Ishikawa (cell line): Measurements from ENCODE around the gene PROC.

ENCODE experiments used
- TAF1 ChIP-seq: IDR thresholded peaks from 2 replicates; pipeline ENCODE4 v1.6.1; 2012; ENCODE audit warnings: low read depth, mild to moderate bottlenecking
- TF ChIP-seq, protein P1 (sequence below): IDR thresholded peaks from 2 replicates; pipeline ENCODE4 v1.6.1; 2012

- TF ChIP-seq TAF1: no peak
- TF ChIP-seq, protein P1, sequence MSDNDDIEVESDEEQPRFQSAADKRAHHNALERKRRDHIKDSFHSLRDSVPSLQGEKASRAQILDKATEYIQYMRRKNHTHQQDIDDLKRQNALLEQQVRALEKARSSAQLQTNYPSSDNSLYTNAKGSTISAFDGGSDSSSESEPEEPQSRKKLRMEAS: no peak
These were observed 30.3 kb downstream of the PROC start for GRCh38 chr2:127448526-127448925.
